VCaP (cell line): ENCODE results near the gene PCDH10.

Experiments
- H3K27ac ChIP-seq: fragments of 450-650 bp; 2 replicates; pipeline ENCODE4 v1.5.1; 2017
- CTCF ChIP-seq: fragments of 450-650 bp; conservative IDR thresholded peaks from 2 replicates; pipeline ENCODE4 v1.5.1; 2017; ENCODE audit warnings: mild to moderate bottlenecking, moderate library complexity

The PCDH10 gene

GRCh38 chr4:133150486-133151340 lies 1.6 kb downstream of the PCDH10 start:
- TF ChIP-seq CTCF, result no peak
- no peak overlapping the region for H3K27ac ChIP-seq

- no peak overlapping the region for H3K27ac ChIP-seq
- no peak for TF ChIP-seq CTCF
These were observed 2.2 kb downstream of the PCDH10 start for GRCh38 chr4:133151341-133151690.

GRCh38 chr4:133151691-133152329 lies 2.7 kb downstream of the PCDH10 start:
- no peak overlapping the region for H3K27ac ChIP-seq
- no peak for TF ChIP-seq CTCF

- TF ChIP-seq CTCF, result no peak
- H3K27ac ChIP-seq, result no peak overlapping the region
These were observed 3.3 kb downstream of the PCDH10 start for GRCh38 chr4:133152330-133152821.

- no peak overlapping the region for H3K27ac ChIP-seq
- no peak for TF ChIP-seq CTCF
These were observed 3.9 kb downstream of the PCDH10 start for GRCh38 chr4:133152831-133153481.

- TF ChIP-seq CTCF, result peak; percentile 80
- H3K27ac ChIP-seq, result no peak overlapping the region
These were observed 5.6 kb downstream of the PCDH10 start for GRCh38 chr4:133154725-133155124.

GRCh38 chr4:133156096-133156495 lies 7.0 kb downstream of the PCDH10 start:
- H3K27ac ChIP-seq, result no peak overlapping the region
- TF ChIP-seq CTCF, result no peak
